MCF 10A (cell line): ENCODE measurements around the gene LIN37. TPM values are rescaled to one million over a fixed set of nuclear protein-coding genes. Genes with fewer than 3 reads are reported as not detected.

ENCODE experiments used
- BruUV-seq: library from RNA; stranded (reverse); fragments of 400-500 nt; replicated peaks from 2 replicates; lab custom pipeline; 2021; lab: Mats Ljungman, UMichigan
- CTCF ChIA-PET: fragments of 300-600 bp; sonication (Branson Sonifier 250); formaldehyde crosslinking; extraction: SDS; loops from one replicate; lab custom pipeline; 2021; ENCODE audit warnings: antibody characterized with exemption, inconsistent platforms; lab: Yijun Ruan, JAX
- POLR2A ChIA-PET: fragments of 300-600, 350-650 bp; sonication (Branson Sonifier 250); formaldehyde crosslinking; extraction: SDS; loops from one replicate; lab custom pipeline; 2020; ENCODE audit warnings: antibody characterized with exemption, inconsistent platforms; lab: Yijun Ruan, JAX
- DNase-seq: peaks from one replicate; pipeline ENCODE4 v3.0.0-alpha.2; 2018; ENCODE audit not compliant: unreplicated experiment
- H3K27ac Mint-ChIP-seq: one replicate; pipeline ENCODE4 v1.8.0; 2022; ENCODE audit warnings: mild to moderate bottlenecking, low read depth, mixed read lengths; ENCODE audit not compliant: unreplicated experiment
- H3K27me3 Mint-ChIP-seq: one replicate; pipeline ENCODE4 v1.8.0; 2022; ENCODE audit warnings: mixed read lengths; ENCODE audit not compliant: insufficient read depth, unreplicated experiment
- H3K36me3 Mint-ChIP-seq: one replicate; pipeline ENCODE4 v1.8.0; 2022; ENCODE audit warnings: mild to moderate bottlenecking, moderate library complexity, mixed read lengths; ENCODE audit not compliant: insufficient read depth, unreplicated experiment
- H3K4me1 Mint-ChIP-seq: one replicate; pipeline ENCODE4 v1.8.0; 2022; ENCODE audit warnings: mixed read lengths; ENCODE audit not compliant: insufficient read depth, unreplicated experiment
- H3K4me3 Mint-ChIP-seq: one replicate; pipeline ENCODE4 v1.8.0; 2022; ENCODE audit warnings: mild to moderate bottlenecking, moderate library complexity, mixed read lengths; ENCODE audit not compliant: unreplicated experiment
- H3K9me3 Mint-ChIP-seq: one replicate; pipeline ENCODE4 v1.8.0; 2022; ENCODE audit warnings: mixed read lengths; ENCODE audit not compliant: unreplicated experiment
- intact Hi-C: fragments of 100-400 bp; cut with micrococcal nuclease; formaldehyde crosslinking; loops from 2 replicates; pipeline ENCODE4 v1.14.1; 2022
- total RNA-seq: library from RNA; stranded (reverse); gene quantifications from 2 replicates; pipeline ENCODE4 v1.2.3, GENCODE V29; 2022
- TF ChIP-seq, protein P1 (sequence below): fragments of 200-600 bp; IDR thresholded peaks from one replicate; pipeline ENCODE4 v1.8.0; 2022; ENCODE audit warnings: antibody characterized with exemption, mild to moderate bottlenecking; ENCODE audit not compliant: unreplicated experiment

Gene LIN37
- total RNA-seq, 1 experiment from 2014 or later = 19.6 TPM

GRCh38 chr19:35734273-35734672 is 14.1 kb upstream of the LIN37 start:
- Mint-ChIP-seq H3K4me3 (no peak overlapping the region), H3K9me3 (no peaks in the 10 kb centered on the region)
- CTCF ChIA-PET = interaction anchor here (0.9 kb wide), 1 partner anchor 27 kb away, joined by 3 read pairs; no protein-coding TSS in a partner anchor

GRCh38 chr19:35734889-35735288 is 13.5 kb upstream of the LIN37 start:
- ChIA-PET CTCF (interaction anchor here (0.6 to 0.9 kb wide), 2 partner anchors 27 to 148 kb away, joined by 3 read pairs; no protein-coding TSS in a partner anchor), POLR2A (no interaction called here)
- BruUV-seq = no TSS peak
- TF ChIP-seq, protein P1, sequence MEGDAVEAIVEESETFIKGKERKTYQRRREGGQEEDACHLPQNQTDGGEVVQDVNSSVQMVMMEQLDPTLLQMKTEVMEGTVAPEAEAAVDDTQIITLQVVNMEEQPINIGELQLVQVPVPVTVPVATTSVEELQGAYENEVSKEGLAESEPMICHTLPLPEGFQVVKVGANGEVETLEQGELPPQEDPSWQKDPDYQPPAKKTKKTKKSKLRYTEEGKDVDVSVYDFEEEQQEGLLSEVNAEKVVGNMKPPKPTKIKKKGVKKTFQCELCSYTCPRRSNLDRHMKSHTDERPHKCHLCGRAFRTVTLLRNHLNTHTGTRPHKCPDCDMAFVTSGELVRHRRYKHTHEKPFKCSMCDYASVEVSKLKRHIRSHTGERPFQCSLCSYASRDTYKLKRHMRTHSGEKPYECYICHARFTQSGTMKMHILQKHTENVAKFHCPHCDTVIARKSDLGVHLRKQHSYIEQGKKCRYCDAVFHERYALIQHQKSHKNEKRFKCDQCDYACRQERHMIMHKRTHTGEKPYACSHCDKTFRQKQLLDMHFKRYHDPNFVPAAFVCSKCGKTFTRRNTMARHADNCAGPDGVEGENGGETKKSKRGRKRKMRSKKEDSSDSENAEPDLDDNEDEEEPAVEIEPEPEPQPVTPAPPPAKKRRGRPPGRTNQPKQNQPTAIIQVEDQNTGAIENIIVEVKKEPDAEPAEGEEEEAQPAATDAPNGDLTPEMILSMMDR = no peak
- Mint-ChIP-seq H3K4me1 (no peaks in the 10 kb centered on the region), H3K36me3 (peaks cover 46% of the 10 kb centered on the region), H3K27ac (peak overlapping the region; percentile 54), H3K4me3 (no peak overlapping the region), H3K9me3 (no peaks in the 10 kb centered on the region), H3K27me3 (no peaks in the 10 kb centered on the region)
- DNase-seq = no peak
- intact Hi-C loops = no loop called here

More at GRCh38 chr19:35734273-35734672, 14.1 kb upstream of the LIN37 start:
- Mint-ChIP-seq H3K27ac (peak overlapping the region; percentile 54), H3K4me1 (no peaks in the 10 kb centered on the region), H3K27me3 (no peaks in the 10 kb centered on the region), H3K36me3 (peaks cover 51% of the 10 kb centered on the region)
- DNase-seq = no peak
- POLR2A ChIA-PET = no interaction called here
- intact Hi-C loops = no loop called here
- TF ChIP-seq, protein P1 = no peak
- BruUV-seq = no TSS peak

GRCh38 chr19:35736913-35737886 is 11.2 kb upstream of the LIN37 start:
- Mint-ChIP-seq H3K9me3 (no peaks in the 10 kb centered on the region), H3K4me1 (peaks cover under 1% of the 10 kb centered on the region), H3K27me3 (no peaks in the 10 kb centered on the region), H3K4me3 (no peak overlapping the region), H3K36me3 (peaks cover 31% of the 10 kb centered on the region), H3K27ac (no peak overlapping the region)
- ChIA-PET POLR2A (interaction anchor here (1.0 to 1.3 kb wide), 2 partner anchors 8 to 23 kb away, joined by 3 to 4 read pairs; partner anchors contain the start of genes PSENEN and U2AF1L4), CTCF (interaction anchor here (0.7 to 1.5 kb wide), 6 partner anchors 17 to 363 kb away, joined by 3 to 8 read pairs (median 4); no protein-coding TSS in a partner anchor)
- intact Hi-C loops = no loop called here
- TF ChIP-seq, protein P1 = no peak
- DNase-seq = no peak
- BruUV-seq = no TSS peak
